Activated naive CD8-positive, alpha-beta T cell (primary cell): ENCODE data around the gene LDAF1.
A peak's percentile ranks its signal among the peaks of the same experiment; 100 is the strongest.
"Not testable (repeated sequence)": the region's sequence is repeated elsewhere in the genome, so short reads cannot be mapped to it uniquely, and the experiment has no call there.

ENCODE experiments used
- H3K27ac Mint-ChIP-seq: one replicate; pipeline ENCODE4 v1.8.0; 2021; ENCODE audit warnings: mixed read lengths
- H3K27me3 Mint-ChIP-seq: one replicate; pipeline ENCODE4 v1.8.0; 2021; ENCODE audit warnings: mixed read lengths
- H3K36me3 Mint-ChIP-seq: one replicate; pipeline ENCODE4 v1.8.0; 2021; ENCODE audit warnings: mixed read lengths
- H3K4me1 Mint-ChIP-seq: one replicate; pipeline ENCODE4 v1.8.0; 2021; ENCODE audit warnings: low read depth, mixed read lengths
- H3K4me3 Mint-ChIP-seq: one replicate; pipeline ENCODE4 v1.8.0; 2021; ENCODE audit warnings: mild to moderate bottlenecking, mixed read lengths
- H3K9me3 Mint-ChIP-seq: one replicate; pipeline ENCODE4 v1.8.0; 2021; ENCODE audit warnings: low read depth, mixed read lengths

LDAF1 gene

DNA sequence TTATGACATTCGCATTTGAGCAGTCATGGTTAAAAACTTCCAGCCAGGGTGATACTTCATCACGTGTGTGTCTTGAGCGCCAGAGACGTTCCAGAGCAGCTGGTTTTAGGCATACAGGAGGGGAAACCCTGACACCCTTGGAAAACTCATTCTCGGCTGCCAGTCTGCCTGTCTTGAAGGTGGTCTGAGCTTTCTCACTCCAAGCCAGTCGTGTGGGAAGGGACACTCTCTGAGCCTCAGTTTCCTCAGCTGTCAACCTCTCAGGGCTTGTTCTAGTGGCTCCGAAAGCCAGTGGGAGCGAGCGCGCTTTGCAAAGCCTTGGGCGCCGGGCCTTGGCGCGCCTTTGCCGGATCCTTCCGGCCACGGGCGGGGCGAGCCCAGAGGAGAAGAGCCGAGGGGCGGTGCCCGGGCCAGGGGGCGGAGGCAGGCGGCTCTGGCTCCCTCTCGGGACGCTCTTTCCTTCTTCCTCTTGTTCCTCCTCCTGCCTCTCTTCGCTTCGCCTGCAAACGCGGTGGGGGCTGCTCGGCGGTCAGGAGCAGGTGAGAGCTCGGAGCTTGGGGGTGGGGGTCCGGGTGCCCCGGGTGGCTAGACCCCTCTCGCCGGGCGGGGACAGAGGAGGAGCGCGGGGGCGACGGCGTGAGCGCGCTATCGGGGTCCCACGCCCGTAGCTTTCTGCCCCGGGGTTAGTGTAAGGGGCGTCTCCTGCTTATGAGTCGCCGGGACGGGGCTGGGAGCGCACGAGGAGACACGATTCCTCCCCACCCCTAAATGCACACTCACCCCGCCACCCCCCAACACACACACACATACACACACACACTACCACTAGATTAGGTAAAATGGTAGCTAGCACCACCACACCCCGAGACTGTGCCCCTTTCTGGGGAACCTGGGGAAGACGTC is at the start of gene LDAF1:
TSS of gene LDAF1 (plus strand) at position 467 of the 903 bp plus-strand sequence. CDS start 2,509 bp downstream, outside the sequence.
- Mint-ChIP-seq H3K36me3 (no peaks in the 10 kb centered on the region), H3K4me3 (peak within 1 kb of the TSS; percentile 88), H3K27me3 (no peaks in the 10 kb centered on the region), H3K27ac (peak within 1 kb of the TSS; percentile 34), H3K9me3 (no peaks in the 10 kb centered on the region), H3K4me1 (peaks cover 19% of the 10 kb centered on the region)

DNA sequence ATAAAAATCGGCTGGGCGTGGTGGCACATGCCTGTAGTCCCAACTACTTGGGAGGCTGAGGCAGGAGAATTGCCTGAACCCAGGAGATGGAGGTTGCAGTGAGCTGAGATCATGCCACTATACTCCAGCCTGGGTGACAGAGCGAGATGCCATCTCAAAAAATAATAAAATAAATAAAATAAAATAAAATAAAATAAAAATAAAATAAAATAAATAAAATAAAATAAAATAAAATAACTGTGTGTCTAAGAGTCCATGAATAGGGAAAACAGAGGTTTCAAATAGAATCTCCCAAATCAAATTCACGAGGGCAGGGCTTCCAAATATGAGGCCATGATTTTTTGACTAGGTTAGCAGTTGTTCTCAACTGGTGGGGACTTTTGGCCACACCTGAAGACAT is 42.9 kb upstream of the LDAF1 start:
- not testable (repeated sequence) for H3K4me3 Mint-ChIP-seq, H3K27me3 Mint-ChIP-seq, H3K9me3 Mint-ChIP-seq, H3K27ac Mint-ChIP-seq
- peaks cover 15% of the 10 kb centered on the region for H3K4me1 Mint-ChIP-seq
- H3K36me3 Mint-ChIP-seq, result peaks cover 13% of the 10 kb centered on the region

- peaks cover 15% of the 10 kb centered on the region for H3K4me1 Mint-ChIP-seq
- peaks cover 18% of the 10 kb centered on the region for H3K36me3 Mint-ChIP-seq
- peak overlapping the region; percentile 92 for H3K4me3 Mint-ChIP-seq
- peak overlapping the region; percentile 76 for H3K27ac Mint-ChIP-seq
- peaks cover 3% of the 10 kb centered on the region for H3K9me3 Mint-ChIP-seq
- no peaks in the 10 kb centered on the region for H3K27me3 Mint-ChIP-seq
These were observed 42.3 kb upstream of the LDAF1 start for GRCh38 chr16:21116148-21116693.

DNA sequence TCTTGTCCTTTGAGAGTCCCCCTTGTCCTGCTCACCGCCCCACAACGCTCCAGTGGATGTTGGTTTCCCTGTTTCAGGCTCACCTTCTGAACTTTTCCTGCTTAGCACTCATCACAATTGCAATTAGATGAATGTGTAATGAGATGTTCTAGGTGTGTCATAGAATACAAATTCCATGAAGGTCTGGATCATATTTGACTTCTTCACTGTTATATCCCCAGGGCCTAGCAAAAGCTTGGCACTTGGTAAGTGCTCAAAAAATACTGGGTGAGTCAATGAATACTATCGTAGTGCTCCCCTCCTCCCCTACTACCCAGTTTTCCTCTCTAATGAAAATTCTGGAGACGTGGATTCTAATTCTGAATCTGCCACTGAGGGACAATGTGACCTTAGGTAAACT is 40.9 kb upstream of the LDAF1 start:
- Mint-ChIP-seq H3K4me3 (peak overlapping the region; percentile 12), H3K36me3 (peaks cover 17% of the 10 kb centered on the region), H3K9me3 (peaks cover 3% of the 10 kb centered on the region), H3K27me3 (no peaks in the 10 kb centered on the region), H3K4me1 (peaks cover 15% of the 10 kb centered on the region), H3K27ac (no peak overlapping the region)

DNA sequence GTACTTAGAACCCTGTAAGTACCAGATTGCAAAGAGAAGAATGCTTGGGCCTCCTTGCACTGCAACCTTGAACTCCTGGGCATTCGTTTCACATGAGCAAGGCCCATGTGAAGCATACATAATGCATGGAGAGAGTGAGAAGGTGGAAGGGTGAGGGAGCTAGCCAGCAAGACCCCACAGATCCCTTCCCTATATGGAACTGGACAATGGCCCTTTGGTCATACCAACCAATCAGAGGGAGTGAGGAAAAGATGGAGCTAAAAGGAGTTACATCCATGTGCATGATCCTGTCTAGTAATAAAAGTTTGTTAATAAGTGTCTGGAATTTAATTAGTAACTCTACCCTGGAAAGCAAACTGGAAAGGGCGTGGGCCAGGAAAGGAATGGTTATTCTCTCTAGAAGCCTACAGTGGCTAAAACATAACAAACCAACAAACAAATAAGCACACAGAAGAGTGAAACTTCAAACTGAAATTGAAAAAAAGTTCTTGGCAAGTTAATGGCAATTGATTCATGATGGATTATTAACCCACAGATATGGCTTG is 37.4 kb upstream of the LDAF1 start:
- Mint-ChIP-seq H3K9me3 (peaks cover 3% of the 10 kb centered on the region), H3K4me3 (no peak overlapping the region), H3K4me1 (peaks cover 14% of the 10 kb centered on the region), H3K27ac (no peak overlapping the region), H3K27me3 (no peaks in the 10 kb centered on the region), H3K36me3 (peaks cover 21% of the 10 kb centered on the region)

- no peaks in the 10 kb centered on the region for H3K27me3 Mint-ChIP-seq
- H3K36me3 Mint-ChIP-seq, result peaks cover 11% of the 10 kb centered on the region
- no peaks in the 10 kb centered on the region for H3K4me1 Mint-ChIP-seq
- no peaks in the 10 kb centered on the region for H3K9me3 Mint-ChIP-seq
- H3K4me3 Mint-ChIP-seq, result no peak overlapping the region
- no peak overlapping the region for H3K27ac Mint-ChIP-seq
These were observed 33.3 kb upstream of the LDAF1 start for GRCh38 chr16:21125191-21125590.

GRCh38 chr16:21126518-21126917 is 32.0 kb upstream of the LDAF1 start:
- Mint-ChIP-seq H3K27me3 (no peaks in the 10 kb centered on the region), H3K36me3 (peaks cover 6% of the 10 kb centered on the region), H3K4me3 (no peak overlapping the region), H3K4me1 (no peaks in the 10 kb centered on the region), H3K9me3 (no peaks in the 10 kb centered on the region), H3K27ac (no peak overlapping the region)

- no peaks in the 10 kb centered on the region for H3K4me1 Mint-ChIP-seq
- no peak overlapping the region for H3K4me3 Mint-ChIP-seq
- no peaks in the 10 kb centered on the region for H3K9me3 Mint-ChIP-seq
- H3K27ac Mint-ChIP-seq, result no peak overlapping the region
- H3K36me3 Mint-ChIP-seq, result peaks cover 4% of the 10 kb centered on the region
- H3K27me3 Mint-ChIP-seq, result no peaks in the 10 kb centered on the region
These were observed 29.5 kb upstream of the LDAF1 start for GRCh38 chr16:21128991-21129390.

GRCh38 chr16:21130811-21131210 is 27.7 kb upstream of the LDAF1 start:
- Mint-ChIP-seq H3K36me3 (no peaks in the 10 kb centered on the region), H3K27me3 (no peaks in the 10 kb centered on the region)

GRCh38 chr16:21134053-21134452 is 24.4 kb upstream of the LDAF1 start:
- Mint-ChIP-seq H3K4me3 (no peak overlapping the region), H3K36me3 (no peaks in the 10 kb centered on the region), H3K27me3 (no peaks in the 10 kb centered on the region), H3K27ac (no peak overlapping the region), H3K9me3 (no peaks in the 10 kb centered on the region), H3K4me1 (no peaks in the 10 kb centered on the region)

More at GRCh38 chr16:21130811-21131210, 27.7 kb upstream of the LDAF1 start:
- no peak overlapping the region for H3K27ac Mint-ChIP-seq
- H3K4me3 Mint-ChIP-seq, result no peak overlapping the region
- H3K9me3 Mint-ChIP-seq, result no peaks in the 10 kb centered on the region
- no peaks in the 10 kb centered on the region for H3K4me1 Mint-ChIP-seq

DNA sequence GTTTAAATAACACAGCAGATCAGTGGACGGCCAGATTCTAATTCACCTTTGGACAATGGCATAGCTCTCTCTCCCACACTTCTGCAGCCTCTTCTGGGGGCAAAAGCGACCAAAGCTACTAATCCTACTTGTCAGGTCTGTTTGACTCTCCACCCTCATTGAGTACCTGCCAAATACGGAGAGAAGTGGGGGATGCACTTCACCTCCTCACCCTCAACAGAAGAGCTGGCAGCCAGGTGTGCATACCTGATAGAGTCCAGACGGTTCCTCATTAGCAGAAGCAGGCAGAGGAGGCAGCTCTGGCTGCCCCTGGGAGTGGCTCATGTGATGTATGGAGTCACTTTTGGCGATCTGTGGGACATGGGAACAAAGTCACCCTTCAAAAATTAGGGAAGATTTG is 12.7 kb upstream of the LDAF1 start:
- Mint-ChIP-seq H3K4me3 (no peak overlapping the region), H3K4me1 (no peaks in the 10 kb centered on the region), H3K27me3 (peaks cover 10% of the 10 kb centered on the region), H3K9me3 (peaks cover 8% of the 10 kb centered on the region), H3K27ac (no peak overlapping the region), H3K36me3 (no peaks in the 10 kb centered on the region)

DNA sequence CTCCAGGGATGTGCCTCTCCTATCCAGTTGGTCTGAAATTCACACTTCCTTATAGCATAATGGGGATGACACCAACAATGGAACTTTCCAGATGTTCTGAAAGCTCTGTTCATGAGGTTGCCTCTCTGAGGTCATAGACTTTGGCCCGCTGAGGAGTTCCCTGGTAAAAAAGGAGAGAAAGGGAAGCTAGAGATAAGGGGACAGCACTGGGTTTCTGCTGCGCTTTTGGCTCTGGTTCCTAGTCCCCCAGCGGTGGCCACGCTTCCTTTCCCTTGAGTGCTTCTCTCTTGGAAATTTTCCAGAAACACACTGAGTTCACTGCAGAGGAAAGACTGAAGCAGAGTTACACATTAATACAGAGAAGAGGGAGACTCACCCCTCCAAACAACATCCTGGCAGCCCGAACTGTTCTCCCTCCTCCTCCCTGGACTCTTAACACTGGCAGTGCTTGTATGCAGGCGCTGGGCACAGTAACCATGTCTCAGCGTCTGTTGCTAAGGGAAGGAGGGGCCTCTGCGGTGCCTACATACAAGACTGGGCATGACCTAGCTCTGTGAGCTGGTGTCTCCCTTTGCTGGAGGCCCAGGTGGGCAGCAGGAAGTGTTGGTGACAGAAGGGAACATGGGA is 8.0 kb upstream of the LDAF1 start, which contains the start of gene DNAH3:
TSS of gene DNAH3 (minus strand) at position 472 of the 627 bp plus-strand sequence. CDS start 527 bp downstream, outside the sequence.
- Mint-ChIP-seq H3K27ac (no peak within 1 kb of the TSS), H3K9me3 (no peaks in the 10 kb centered on the region), H3K27me3 (peaks cover 10% of the 10 kb centered on the region), H3K36me3 (no peaks in the 10 kb centered on the region), H3K4me3 (no peak within 1 kb of the TSS), H3K4me1 (no peaks in the 10 kb centered on the region)

- not testable (repeated sequence) for H3K27ac Mint-ChIP-seq
These were observed 6.1 kb upstream of the LDAF1 start for GRCh38 chr16:21152160-21153030.

GRCh38 chr16:21153124-21153729 is 5.2 kb upstream of the LDAF1 start:
- not testable (repeated sequence) for H3K27me3 Mint-ChIP-seq, H3K9me3 Mint-ChIP-seq, H3K36me3 Mint-ChIP-seq, H3K4me1 Mint-ChIP-seq, H3K4me3 Mint-ChIP-seq, H3K27ac Mint-ChIP-seq

More at GRCh38 chr16:21152160-21153030, 6.1 kb upstream of the LDAF1 start:
- H3K9me3 Mint-ChIP-seq, H3K27me3 Mint-ChIP-seq, H3K4me1 Mint-ChIP-seq, H3K4me3 Mint-ChIP-seq, H3K36me3 Mint-ChIP-seq: not testable (repeated sequence)
